Measurements from ENCODE around the gene TEAD1. TPM values are rescaled to one million over a fixed set of nuclear protein-coding genes. Genes with fewer than 3 reads are reported as not detected.
A peak's percentile ranks its signal among the peaks of the same experiment; 100 is the strongest.
"Not testable (repeated sequence)": the region's sequence is repeated elsewhere in the genome, so short reads cannot be mapped to it uniquely, and the experiment has no call there.

The TEAD1 gene
- polyA plus RNA-seq, 2 of the 4 experiments (the other 2 are of a cell fraction), result 111 to 112 TPM

- TF ChIP-seq HOXA7 (CRISPR knock-in tag; IDR thresholded peaks at IDR 0.05) (no peak), MAZ (IDR thresholded peaks at IDR 0.05; ENCODE audit: borderline replicate concordance, low read depth, low read length) (no peak), FOSB (CRISPR knock-in tag; IDR thresholded peaks at IDR 0.05) (no peak), EHMT2 (IDR thresholded peaks at IDR 0.05; ENCODE audit: low read depth) (no peak)
Measured at GRCh38 chr11:12756454-12756806, 82.2 kb downstream of the TEAD1 start (continued).

GRCh38 chr11:12756867-12757266, 82.6 kb downstream of the TEAD1 start:
- no peaks in the 10 kb centered on the region for H3K9me3 ChIP-seq
- DNase-seq (ENCODE audit: low read depth in 1 of 2, low spot score in 1 of 2), result no peak
- CTCF ChIA-PET, result interaction anchor here (0.9 kb wide), 1 partner anchor 14 kb away, joined by 3 read pairs; no protein-coding TSS in a partner anchor
- ATAC-seq, result no peak
- H3K4me1 ChIP-seq, result peaks cover 66% of the 10 kb centered on the region
- peak overlapping the region in 1 of 2 experiments; percentile 21; a peak in 1 of 6 replicates for H3K27ac ChIP-seq
- 76% methylated on average over 3 of the region's 3 CpGs for WGBS (ENCODE audit: missing lambda C conversion rate)
- POLR2A ChIA-PET, result no interaction called here
- TF ChIP-seq NR3C1 (IDR thresholded peaks at IDR 0.05), result no peak
- TF ChIP-seq GATA3 (IDR thresholded peaks at IDR 0.05; ENCODE audit: borderline replicate concordance), result no peak
- TF ChIP-seq ZFP36 (IDR thresholded peaks at IDR 0.05; ENCODE audit: borderline replicate concordance, partially characterized antibody), result no peak
- no peak for TF ChIP-seq PBX3 (IDR thresholded peaks at IDR 0.05)
- no peak for TF ChIP-seq SREBF2 (IDR thresholded peaks at IDR 0.05)
- TF ChIP-seq MAZ (IDR thresholded peaks at IDR 0.05; ENCODE audit: borderline replicate concordance, low read depth, low read length), result no peak
- no peak for TF ChIP-seq EHF (CRISPR knock-in tag; IDR thresholded peaks at IDR 0.05)
- no peak for TF ChIP-seq RNF2 (IDR thresholded peaks at IDR 0.05; ENCODE audit: borderline replicate concordance, low read depth)
- TF ChIP-seq CEBPB (IDR thresholded peaks at IDR 0.05), result no peak
- TF ChIP-seq ZSCAN20 (CRISPR knock-in tag; IDR thresholded peaks at IDR 0.05), result no peak
- no peak for TF ChIP-seq FOSL2 (IDR thresholded peaks at IDR 0.05)
- no peak for TF ChIP-seq FOSL2 (CRISPR knock-in tag; IDR thresholded peaks at IDR 0.05)
- FAIRE-seq, result no peak
- H3K4me2 ChIP-seq, result peak overlapping the region; percentile 10; the same call in 1 of the 3 replicates
- no peak overlapping the region for H3K4me3 ChIP-seq

GRCh38 chr11:12757416-12757815, 83.2 kb downstream of the TEAD1 start:
- Histone ChIP-seq H3K9me3 (no peaks in the 10 kb centered on the region), H3K4me2 (0 out of 3 replicates have a peak overlapping the region, but pooled peaks have one; percentile 10), H3K4me1 (peaks cover 71% of the 10 kb centered on the region), H3K4me3 (no peak overlapping the region), H3K27ac (no peak overlapping the region)
- TF ChIP-seq FOSB (CRISPR knock-in tag; IDR thresholded peaks at IDR 0.05) (no peak), JUNB (IDR thresholded peaks at IDR 0.05) (no peak), CHD2 (IDR thresholded peaks at IDR 0.05; ENCODE audit: low read length, partially characterized antibody) (no peak), E2F6 (IDR thresholded peaks at IDR 0.05; ENCODE audit: borderline replicate concordance, low read depth) (no peak), NR3C1 (IDR thresholded peaks at IDR 0.05) (no peak), NPAS2 (CRISPR knock-in tag; IDR thresholded peaks at IDR 0.05; ENCODE audit: borderline replicate concordance) (no peak), KDM1A (IDR thresholded peaks at IDR 0.05; ENCODE audit: low read depth) (no peak), MYC (IDR thresholded peaks at IDR 0.05; ENCODE audit: borderline replicate concordance, low read length) (no peak), EP300 (IDR thresholded peaks at IDR 0.05) (no peak), SREBF2 (IDR thresholded peaks at IDR 0.05) (no peak), HOXA7 (CRISPR knock-in tag; IDR thresholded peaks at IDR 0.05) (no peak), CBX2 (IDR thresholded peaks at IDR 0.05; ENCODE audit: borderline replicate concordance, low read depth) (no peak), MAX (IDR thresholded peaks at IDR 0.05) (no peak), HOXB13 (CRISPR knock-in tag; IDR thresholded peaks at IDR 0.05; ENCODE audit: low read depth) (no peak), CEBPB (IDR thresholded peaks at IDR 0.05) (no peak), ATOH8 (CRISPR knock-in tag; IDR thresholded peaks at IDR 0.05; ENCODE audit: low read depth) (no peak), JUN (IDR thresholded peaks at IDR 0.05) (no peak)
- no peak for DNase-seq (ENCODE audit: low read depth in 1 of 2, low spot score in 1 of 2)
- no peak for FAIRE-seq
- POLR2A ChIA-PET, result no interaction called here
- WGBS (ENCODE audit: missing lambda C conversion rate), result 87% methylated on average over 2 of the region's 2 CpGs
- CTCF ChIA-PET, result interaction anchor here (1.5 kb wide), 1 partner anchor 426 kb away, joined by 3 read pairs; no protein-coding TSS in a partner anchor
- no peak for ATAC-seq

GRCh38 chr11:12758117-12758516, 83.9 kb downstream of the TEAD1 start:
- H3K4me3 ChIP-seq; H3K4me2 ChIP-seq; FAIRE-seq; H3K27ac ChIP-seq; DNase-seq (ENCODE audit: low read depth in 1 of 2, low spot score in 1 of 2); POLR2A ChIA-PET; H3K9me3 ChIP-seq; ATAC-seq: not testable (repeated sequence)
- H3K4me1 ChIP-seq, result peaks cover 76% of the 10 kb centered on the region
- WGBS (ENCODE audit: missing lambda C conversion rate), result 98% methylated on average over 6 of the region's 6 CpGs
- CTCF ChIA-PET, result interaction anchor here (0.9 to 1.5 kb wide), 2 partner anchors 9 to 427 kb away, joined by 3 read pairs; no protein-coding TSS in a partner anchor

All from A549 (cell line).